SIG-M5 treated with dmso at 0.1 percent for 504 hours (cell line): ENCODE measurements around the gene ZDHHC6.
"Not testable (repeated sequence)": the region's sequence is repeated elsewhere in the genome, so short reads cannot be mapped to it uniquely, and the experiment has no call there.

ENCODE experiments used
- DNase-seq: peaks from one replicate; lab custom pipeline; 2025; ENCODE audit not compliant: unreplicated experiment; lab: John Stamatoyannopoulos, UW

Gene ZDHHC6

DNA sequence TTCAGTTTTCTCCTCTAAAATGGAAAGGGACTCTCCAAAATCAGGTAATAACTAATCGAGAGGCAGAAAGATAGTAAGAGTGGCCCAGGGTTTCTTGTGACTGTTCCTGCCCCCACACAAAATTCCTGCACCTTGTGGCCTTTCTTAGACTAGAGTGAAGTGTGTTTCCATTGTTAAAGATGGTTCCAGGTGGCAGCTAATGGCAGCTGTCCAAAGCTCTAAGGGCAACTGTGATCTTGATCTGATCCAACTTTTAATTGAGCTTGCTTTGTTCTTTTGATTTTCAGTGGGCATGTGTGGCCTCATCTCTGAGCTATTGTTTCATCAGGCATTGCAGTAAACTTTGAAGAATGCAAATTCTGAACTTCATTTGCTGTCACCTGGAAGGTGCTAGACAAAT lies 53.4 kb downstream of the ZDHHC6 start:
- DNase-seq, result no peak

DNA sequence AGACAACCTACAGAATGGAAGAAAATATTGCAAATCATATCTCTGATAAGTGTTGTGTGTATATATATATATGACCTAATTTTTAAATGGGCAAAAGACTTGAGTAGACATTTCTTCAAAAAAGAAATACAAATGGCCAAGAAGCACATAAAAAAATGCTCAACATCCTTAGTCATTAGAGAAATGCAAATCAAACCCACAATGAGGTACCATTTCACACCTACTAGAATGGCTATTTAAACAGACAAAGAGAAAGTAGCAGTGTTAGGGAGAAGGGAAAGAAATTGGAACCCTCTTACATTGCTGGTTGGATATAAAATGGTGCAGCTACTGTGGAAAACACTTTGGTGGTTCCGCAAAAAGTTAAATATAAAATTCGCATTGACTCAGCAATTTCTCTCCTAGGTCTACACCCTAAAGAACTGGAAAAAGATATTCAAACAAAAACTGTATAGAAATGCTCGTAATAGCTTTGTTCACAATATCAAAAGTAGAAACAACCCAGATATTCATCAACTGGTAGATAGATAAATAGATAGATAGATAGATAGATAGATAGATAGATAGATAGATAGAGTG lies 56.5 kb downstream of the ZDHHC6 start:
- no peak for DNase-seq

DNA sequence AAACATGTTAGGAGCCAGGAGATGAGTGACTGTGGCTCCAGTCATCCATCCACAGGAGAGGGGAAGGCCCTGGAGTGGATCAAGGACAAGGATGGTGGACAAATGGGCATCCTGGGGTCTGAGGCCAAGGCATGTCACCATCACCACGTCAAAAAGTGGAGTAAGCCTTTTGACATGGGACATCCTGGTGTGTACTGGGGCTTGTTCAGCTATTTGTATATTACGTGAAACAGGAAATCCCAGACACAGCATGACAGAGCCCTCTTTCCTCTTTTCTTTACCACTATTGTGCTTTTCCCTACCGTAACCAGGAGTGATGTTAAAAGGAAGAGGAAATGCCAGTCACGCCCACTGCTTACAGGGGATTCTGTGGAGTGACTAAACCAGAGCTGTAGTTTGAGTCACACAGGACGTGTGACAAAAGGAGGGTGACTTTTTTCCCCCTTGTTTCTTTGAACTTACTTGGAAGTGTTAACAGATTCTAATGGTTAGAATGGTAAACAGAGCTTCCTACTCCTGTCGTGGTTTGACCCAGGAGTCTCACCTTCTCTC lies 57.4 kb downstream of the ZDHHC6 start:
- no peak for DNase-seq

DNA sequence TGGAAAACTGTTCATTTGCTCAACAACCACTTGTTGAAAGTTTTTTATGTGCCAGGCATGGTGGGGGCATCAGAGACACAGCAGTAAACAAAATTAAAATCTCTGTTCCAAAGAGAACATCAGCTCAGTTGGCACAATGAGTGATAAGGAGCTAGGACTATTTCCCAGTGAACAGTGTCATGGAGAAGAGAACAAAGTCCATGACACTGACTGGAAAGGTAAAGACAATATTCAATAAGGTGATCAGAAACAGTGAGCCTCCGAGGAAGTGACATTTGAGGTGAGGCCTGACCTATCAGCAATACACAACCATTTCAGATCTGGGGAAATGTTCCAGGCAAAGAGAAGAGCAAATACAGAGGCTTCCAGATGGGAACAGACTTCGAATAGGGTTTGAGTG lies 58.2 kb downstream of the ZDHHC6 start:
- no peak for DNase-seq

DNA sequence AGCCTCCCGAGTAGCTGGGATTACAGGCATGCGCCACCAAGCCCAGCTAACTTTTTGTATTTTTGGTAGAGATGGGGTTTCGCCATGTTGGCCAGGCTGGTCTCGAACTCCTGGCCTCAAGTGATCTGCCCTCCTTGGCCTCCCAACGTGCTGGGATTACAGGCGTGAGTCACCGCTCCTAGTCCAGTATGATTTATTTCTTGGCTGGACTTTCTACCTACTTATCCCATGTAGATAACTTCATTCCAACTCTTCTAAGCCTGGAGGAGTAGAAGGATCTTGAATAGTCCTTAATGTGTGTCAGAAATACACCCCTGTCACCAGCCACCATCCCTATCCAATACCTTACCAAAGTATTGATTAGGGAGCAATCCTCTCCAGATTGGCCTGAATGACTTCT lies 58.7 kb downstream of the ZDHHC6 start:
- DNase-seq, result not testable (repeated sequence)

DNA sequence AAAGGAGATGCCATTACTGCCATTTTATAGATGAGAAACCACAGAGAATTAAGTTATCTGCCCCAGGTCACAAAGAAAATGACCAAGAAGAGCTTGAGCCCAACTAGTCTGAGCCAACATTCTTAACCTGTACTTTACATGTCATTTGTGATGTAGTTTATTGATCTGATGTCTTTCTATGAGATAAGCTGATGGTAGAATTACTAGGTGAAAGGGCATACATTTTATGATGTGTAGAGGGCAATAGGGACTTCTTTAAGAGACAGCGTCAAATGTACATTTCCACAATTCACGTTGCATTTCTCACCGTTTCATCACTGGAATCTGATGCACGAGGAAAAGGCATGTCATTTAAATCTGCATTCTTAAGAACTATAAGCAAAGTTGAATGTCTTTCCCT lies 61.5 kb downstream of the ZDHHC6 start:
- no peak for DNase-seq

DNA sequence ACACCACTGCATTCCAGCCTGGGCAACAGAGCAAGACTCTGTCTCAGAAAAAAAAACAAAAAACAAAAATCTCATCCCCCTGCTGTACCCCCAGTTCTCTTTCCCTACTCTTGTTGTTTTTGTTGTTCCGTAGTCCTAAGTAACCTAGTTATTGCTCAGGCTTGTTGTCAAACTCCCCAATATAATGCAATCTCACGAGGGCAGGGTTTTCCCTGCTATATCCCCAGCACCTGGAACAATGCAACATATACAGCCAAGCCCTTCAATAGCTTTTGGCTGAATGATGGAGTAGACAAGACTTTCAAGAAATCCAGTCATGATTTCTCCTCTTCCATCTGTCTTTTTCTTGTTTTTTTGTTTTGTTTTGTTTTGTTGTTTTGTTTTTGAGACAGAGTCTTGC lies 62.6 kb downstream of the ZDHHC6 start:
- DNase-seq, result no peak

DNA sequence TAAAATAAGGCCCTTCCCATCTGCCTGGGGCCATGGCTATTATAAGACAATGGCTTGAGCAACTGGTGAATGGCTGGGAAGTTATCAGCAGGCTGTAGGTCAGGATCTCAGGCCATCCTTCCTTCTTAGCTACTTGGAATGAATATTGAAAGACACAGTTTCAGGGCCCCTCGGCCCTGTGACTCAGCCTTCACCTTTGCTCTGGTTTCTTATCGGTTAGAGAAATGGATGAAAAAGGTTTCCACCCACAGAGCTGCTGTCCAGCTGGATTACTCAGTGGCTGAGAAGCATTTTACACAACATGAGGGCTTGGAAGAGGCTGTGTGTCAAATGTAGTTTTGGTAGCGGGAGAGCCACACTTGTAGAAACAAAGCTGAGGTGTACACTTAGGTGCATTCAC lies 63.4 kb downstream of the ZDHHC6 start:
- no peak for DNase-seq

DNA sequence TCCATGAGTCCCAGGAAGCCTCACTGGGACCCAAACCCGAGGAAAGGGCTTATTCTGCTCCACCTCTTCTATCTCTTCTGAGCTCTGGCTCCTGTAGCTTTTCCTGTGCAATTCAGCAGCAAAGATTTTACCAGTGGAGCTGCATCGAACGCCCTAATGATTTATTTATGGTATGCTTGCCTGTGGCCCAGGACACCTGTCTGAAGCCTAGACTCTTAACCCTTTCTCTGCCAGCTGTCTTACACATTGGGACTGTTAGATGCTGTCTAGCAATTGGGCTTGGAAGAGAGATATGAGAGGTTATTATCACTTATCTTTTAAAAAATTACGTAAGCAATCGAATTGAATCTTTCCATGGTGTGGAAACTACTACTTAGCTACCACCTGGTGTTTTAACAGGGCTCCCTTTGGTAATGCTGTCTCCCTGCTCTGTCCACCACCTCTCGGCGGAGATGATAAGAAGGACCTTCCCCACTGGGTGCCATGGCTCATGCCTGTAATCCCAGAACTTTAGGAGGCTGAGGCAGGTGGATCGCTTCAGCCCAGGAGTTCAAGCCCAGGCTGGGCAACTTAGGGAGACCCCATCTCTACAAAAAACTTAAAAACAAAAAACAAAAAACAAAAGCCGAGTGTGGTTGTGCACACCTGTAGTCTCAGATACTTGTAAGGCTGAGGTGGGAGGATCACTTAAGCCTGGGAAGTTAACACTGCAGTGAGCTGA lies 64.0 kb downstream of the ZDHHC6 start:
- DNase-seq, result no peak
